Thoracic aorta (tissue), 2 donors: Measurements from ENCODE around the gene EEPD1. TPM values are rescaled to one million over a fixed set of nuclear protein-coding genes. Genes with fewer than 3 reads are reported as not detected.
A peak's percentile ranks its signal among the peaks of the same experiment; 100 is the strongest.

Experiments used
- ATAC-seq: fragments of 150-250 bp; one replicate; pipeline ENCODE4 v1.8.0; 2017; ENCODE audit warnings: low read depth; ENCODE audit not compliant: insufficient number of reproducible peaks, low FRiP score
- DNase-seq: peaks from one replicate; pipeline ENCODE4 v3.0.0-alpha.2; 2020; ENCODE audit warnings: low spot score
- H3K27ac ChIP-seq, 2 donors: fragments of 200-600 bp; sonication (generic); 1 replicate in 1 of 2; 2 replicates in 1 of 2; pipeline ENCODE4 v1.5.1; 2016; ENCODE audit warnings: mild to moderate bottlenecking in 2 of 2, moderate library complexity in 2 of 2
- H3K27me3 ChIP-seq: fragments of 200-600 bp; sonication (generic); replicated peaks from 2 replicates; pipeline ENCODE4 v1.6.0; 2016; ENCODE audit warnings: mild to moderate bottlenecking; ENCODE audit not compliant: insufficient read depth
- H3K36me3 ChIP-seq: fragments of 200-600 bp; sonication (generic); one replicate; pipeline ENCODE4 v1.5.1; 2016
- H3K4me1 ChIP-seq, 2 donors: fragments of 200-600 bp; sonication (generic); 1 replicate in 1 of 2; 2 replicates in 1 of 2; pipeline versions ENCODE4 v1.5.1 to v1.6.0; 2016; ENCODE audit warnings: low read depth in 2 of 2, mild to moderate bottlenecking in 1 of 2; ENCODE audit not compliant: control insufficient read depth in 1 of 2
- H3K4me3 ChIP-seq: fragments of 200-600 bp; sonication (generic); 2 replicates; pipeline ENCODE4 v1.5.1; 2016; ENCODE audit warnings: mild to moderate bottlenecking
- H3K9me3 ChIP-seq: fragments of 200-600 bp; sonication (generic); 2 replicates; pipeline ENCODE4 v1.5.1; 2016
- CTCF ChIP-seq: fragments of 200-600 bp; sonication (generic); IDR thresholded peaks from one replicate; pipeline ENCODE4 v1.5.1; 2019; ENCODE audit warnings: antibody characterized with exemption
- total RNA-seq, 2 donors: library from RNA; depleted of rRNA; stranded (reverse); fragments of >200 nt; gene quantifications; one replicate each; pipeline versions ENCODE4 v1.1.0 to v1.2.3, GENCODE V29; 2016

The EEPD1 gene
- total RNA-seq, 2 donors from 2014 or later = 14.6 to 17.4 TPM

GRCh38 chr7:36192877-36193276 is 39.8 kb downstream of the EEPD1 start:
- TF ChIP-seq CTCF = no peak
- ATAC-seq (no peak), DNase-seq (no peak)
- Histone ChIP-seq H3K9me3 (no peaks in the 10 kb centered on the region), H3K4me1 (peaks cover 11 to 22% of the 10 kb centered on the region in 2 donors), H3K27ac (no peak overlapping the region), H3K27me3 (no peaks in the 10 kb centered on the region), H3K4me3 (no peak overlapping the region), H3K36me3 (no peaks in the 10 kb centered on the region)

- Histone ChIP-seq H3K4me3 (no peak overlapping the region), H3K4me1 (peaks cover 13 to 21% of the 10 kb centered on the region in 2 donors), H3K27ac (no peak overlapping the region), H3K27me3 (no peaks in the 10 kb centered on the region), H3K9me3 (no peaks in the 10 kb centered on the region), H3K36me3 (no peaks in the 10 kb centered on the region)
- no peak for TF ChIP-seq CTCF
- DNase-seq (no peak), ATAC-seq (no peak)
These were observed 45.8 kb downstream of the EEPD1 start for GRCh38 chr7:36198854-36199266.

- H3K27me3 ChIP-seq = no peaks in the 10 kb centered on the region
- no peak for DNase-seq
- no peaks in the 10 kb centered on the region for H3K9me3 ChIP-seq
- no peaks in the 10 kb centered on the region for H3K36me3 ChIP-seq
- no peak for ATAC-seq
- H3K4me1 ChIP-seq = peaks cover 13 to 22% of the 10 kb centered on the region in 2 donors
- no peak overlapping the region for H3K27ac ChIP-seq
- TF ChIP-seq CTCF = no peak
- no peak overlapping the region for H3K4me3 ChIP-seq
These were observed 46.3 kb downstream of the EEPD1 start for GRCh38 chr7:36199329-36199728.

GRCh38 chr7:36201122-36201723 is 48.2 kb downstream of the EEPD1 start:
- Histone ChIP-seq H3K4me1 (peaks cover 13 to 39% of the 10 kb centered on the region in 2 donors), H3K36me3 (no peaks in the 10 kb centered on the region), H3K27me3 (no peaks in the 10 kb centered on the region), H3K9me3 (no peaks in the 10 kb centered on the region), H3K27ac (peak overlapping the region in 1 of 2 donors; percentile 7), H3K4me3 (no peak overlapping the region)
- DNase-seq = no peak
- TF ChIP-seq CTCF = no peak
- no peak for ATAC-seq

- no peak for TF ChIP-seq CTCF
- Histone ChIP-seq H3K4me3 (no peak overlapping the region), H3K4me1 (peaks cover 24 to 49% of the 10 kb centered on the region in 2 donors), H3K9me3 (no peaks in the 10 kb centered on the region), H3K27me3 (no peaks in the 10 kb centered on the region), H3K27ac (peak overlapping the region; percentile 0 to 46), H3K36me3 (no peaks in the 10 kb centered on the region)
- ATAC-seq (no peak), DNase-seq (no peak)
These were observed 49.3 kb downstream of the EEPD1 start for GRCh38 chr7:36202398-36202797.
